ENCODE data around the gene FOXN4. TPM values are rescaled to one million over a fixed set of nuclear protein-coding genes. Genes with fewer than 3 reads are reported as not detected.

FOXN4 gene
- total RNA-seq, 1 experiment from 2014 or later, result 0.52 TPM

DNA sequence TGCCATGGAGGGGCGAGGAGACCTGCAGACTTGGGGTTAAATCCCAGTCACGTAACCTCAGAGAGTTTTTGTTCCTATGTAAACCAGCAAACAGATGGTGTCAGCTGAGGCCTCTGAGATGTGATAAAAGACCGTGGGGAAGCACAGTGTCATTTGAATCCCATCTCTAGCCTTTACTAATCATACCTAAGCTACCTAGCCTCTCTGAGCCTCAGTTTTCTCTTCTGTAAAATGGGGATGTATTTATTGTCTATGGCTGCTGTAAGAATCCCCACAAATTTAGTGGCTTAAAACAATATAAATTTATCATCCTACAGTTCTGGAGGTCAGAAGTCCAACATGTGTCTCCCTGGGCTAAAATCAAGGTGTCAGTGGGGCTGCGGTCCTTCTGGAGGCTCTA is 33.9 kb downstream of the FOXN4 start:
- POLR2A ChIA-PET, result no interaction called here
- no peaks in the 10 kb centered on the region for H3K9me2 ChIP-seq (ENCODE audit: insufficient read depth)
- no peaks in the 10 kb centered on the region for H3K4me1 ChIP-seq (ENCODE audit: control insufficient read depth in 1 of 2, insufficient read depth in 2 of 2, low read length in 2 of 2)
- CTCF ChIA-PET, result interaction anchor here (1.5 kb wide), 1 partner anchor 119 kb away, joined by 3 read pairs; no protein-coding TSS in a partner anchor
- intact Hi-C loops (cut with micrococcal nuclease), result no loop called here
- H3K9me3 ChIP-seq (ENCODE audit: control insufficient read depth in 1 of 2, insufficient read depth in 1 of 2, low read depth in 1 of 2, low read length in 2 of 2), result no peaks in the 10 kb centered on the region
- no peak overlapping the region for H2AFZ ChIP-seq (ENCODE audit: low read depth, low read length, poor library complexity, severe bottlenecking)
- DNase-seq (ENCODE audit: low read depth, low spot score) (no peak), ATAC-seq (no peak)
- no peak for TF ChIP-seq EZH2phosphoT487 (IDR thresholded peaks at IDR 0.05; ENCODE audit: borderline replicate concordance)
- TF ChIP-seq POLR2A (IDR thresholded peaks at IDR 0.05; ENCODE audit: borderline replicate concordance, extremely low read depth, insufficient read depth, insufficient read length), result no peak
- TF ChIP-seq, protein P1, sequence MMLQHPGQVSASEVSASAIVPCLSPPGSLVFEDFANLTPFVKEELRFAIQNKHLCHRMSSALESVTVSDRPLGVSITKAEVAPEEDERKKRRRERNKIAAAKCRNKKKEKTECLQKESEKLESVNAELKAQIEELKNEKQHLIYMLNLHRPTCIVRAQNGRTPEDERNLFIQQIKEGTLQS (IDR thresholded peaks at IDR 0.05), result no peak
- TF ChIP-seq POLR2AphosphoS5 (IDR thresholded peaks at IDR 0.05; ENCODE audit: low read depth, low read length), result no peak
- no peak for TF ChIP-seq YY1 (IDR thresholded peaks at IDR 0.05; ENCODE audit: extremely low read depth, insufficient replicate concordance, low read depth, low read length)
- TF ChIP-seq SRF (IDR thresholded peaks at IDR 0.05; ENCODE audit: low read depth), result no peak
- TF ChIP-seq CBX3 (IDR thresholded peaks at IDR 0.05; ENCODE audit: low read depth), result no peak
- TF ChIP-seq ZFX (IDR thresholded peaks at IDR 0.05), result no peak
- TF ChIP-seq RAD21 (IDR thresholded peaks at IDR 0.05; ENCODE audit: low read depth), result no peak
- TF ChIP-seq SIN3A (IDR thresholded peaks at IDR 0.05; ENCODE audit: low read depth), result no peak
- TF ChIP-seq, protein P2, sequence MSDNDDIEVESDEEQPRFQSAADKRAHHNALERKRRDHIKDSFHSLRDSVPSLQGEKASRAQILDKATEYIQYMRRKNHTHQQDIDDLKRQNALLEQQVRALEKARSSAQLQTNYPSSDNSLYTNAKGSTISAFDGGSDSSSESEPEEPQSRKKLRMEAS (IDR thresholded peaks at IDR 0.05), result no peak
- TF ChIP-seq FOSL1 (IDR thresholded peaks at IDR 0.05; ENCODE audit: low read depth), result no peak
- TF ChIP-seq, protein P3, sequence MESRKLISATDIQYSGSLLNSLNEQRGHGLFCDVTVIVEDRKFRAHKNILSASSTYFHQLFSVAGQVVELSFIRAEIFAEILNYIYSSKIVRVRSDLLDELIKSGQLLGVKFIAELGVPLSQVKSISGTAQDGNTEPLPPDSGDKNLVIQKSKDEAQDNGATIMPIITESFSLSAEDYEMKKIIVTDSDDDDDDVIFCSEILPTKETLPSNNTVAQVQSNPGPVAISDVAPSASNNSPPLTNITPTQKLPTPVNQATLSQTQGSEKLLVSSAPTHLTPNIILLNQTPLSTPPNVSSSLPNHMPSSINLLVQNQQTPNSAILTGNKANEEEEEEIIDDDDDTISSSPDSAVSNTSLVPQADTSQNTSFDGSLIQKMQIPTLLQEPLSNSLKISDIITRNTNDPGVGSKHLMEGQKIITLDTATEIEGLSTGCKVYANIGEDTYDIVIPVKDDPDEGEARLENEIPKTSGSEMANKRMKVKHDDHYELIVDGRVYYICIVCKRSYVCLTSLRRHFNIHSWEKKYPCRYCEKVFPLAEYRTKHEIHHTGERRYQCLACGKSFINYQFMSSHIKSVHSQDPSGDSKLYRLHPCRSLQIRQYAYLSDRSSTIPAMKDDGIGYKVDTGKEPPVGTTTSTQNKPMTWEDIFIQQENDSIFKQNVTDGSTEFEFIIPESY (IDR thresholded peaks at IDR 0.05; ENCODE audit: extremely low read depth, insufficient replicate concordance, low read length), result no peak
- TF ChIP-seq TCF7L2 (IDR thresholded peaks at IDR 0.05; ENCODE audit: borderline replicate concordance, extremely low read depth, insufficient read depth, insufficient read length), result no peak
- TF ChIP-seq EZH2 (IDR thresholded peaks at IDR 0.05), result no peak
- TF ChIP-seq EGR1 (IDR thresholded peaks at IDR 0.05; ENCODE audit: low read depth), result no peak
- no peak for TF ChIP-seq ELF1 (IDR thresholded peaks at IDR 0.05; ENCODE audit: borderline replicate concordance, low read depth)
- TF ChIP-seq, protein P4, sequence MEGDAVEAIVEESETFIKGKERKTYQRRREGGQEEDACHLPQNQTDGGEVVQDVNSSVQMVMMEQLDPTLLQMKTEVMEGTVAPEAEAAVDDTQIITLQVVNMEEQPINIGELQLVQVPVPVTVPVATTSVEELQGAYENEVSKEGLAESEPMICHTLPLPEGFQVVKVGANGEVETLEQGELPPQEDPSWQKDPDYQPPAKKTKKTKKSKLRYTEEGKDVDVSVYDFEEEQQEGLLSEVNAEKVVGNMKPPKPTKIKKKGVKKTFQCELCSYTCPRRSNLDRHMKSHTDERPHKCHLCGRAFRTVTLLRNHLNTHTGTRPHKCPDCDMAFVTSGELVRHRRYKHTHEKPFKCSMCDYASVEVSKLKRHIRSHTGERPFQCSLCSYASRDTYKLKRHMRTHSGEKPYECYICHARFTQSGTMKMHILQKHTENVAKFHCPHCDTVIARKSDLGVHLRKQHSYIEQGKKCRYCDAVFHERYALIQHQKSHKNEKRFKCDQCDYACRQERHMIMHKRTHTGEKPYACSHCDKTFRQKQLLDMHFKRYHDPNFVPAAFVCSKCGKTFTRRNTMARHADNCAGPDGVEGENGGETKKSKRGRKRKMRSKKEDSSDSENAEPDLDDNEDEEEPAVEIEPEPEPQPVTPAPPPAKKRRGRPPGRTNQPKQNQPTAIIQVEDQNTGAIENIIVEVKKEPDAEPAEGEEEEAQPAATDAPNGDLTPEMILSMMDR (IDR thresholded peaks at IDR 0.05 in 2 of 3, conservative IDR thresholded peaks at IDR 0.05 in 1 of 3; ENCODE audit: borderline replicate concordance in 1 of 3, insufficient read depth in 1 of 3, low read depth in 2 of 3, low read length in 2 of 3), result no peak
- no peak for TF ChIP-seq CEBPB (IDR thresholded peaks at IDR 0.05; ENCODE audit: low read depth)
- TF ChIP-seq, protein P5, sequence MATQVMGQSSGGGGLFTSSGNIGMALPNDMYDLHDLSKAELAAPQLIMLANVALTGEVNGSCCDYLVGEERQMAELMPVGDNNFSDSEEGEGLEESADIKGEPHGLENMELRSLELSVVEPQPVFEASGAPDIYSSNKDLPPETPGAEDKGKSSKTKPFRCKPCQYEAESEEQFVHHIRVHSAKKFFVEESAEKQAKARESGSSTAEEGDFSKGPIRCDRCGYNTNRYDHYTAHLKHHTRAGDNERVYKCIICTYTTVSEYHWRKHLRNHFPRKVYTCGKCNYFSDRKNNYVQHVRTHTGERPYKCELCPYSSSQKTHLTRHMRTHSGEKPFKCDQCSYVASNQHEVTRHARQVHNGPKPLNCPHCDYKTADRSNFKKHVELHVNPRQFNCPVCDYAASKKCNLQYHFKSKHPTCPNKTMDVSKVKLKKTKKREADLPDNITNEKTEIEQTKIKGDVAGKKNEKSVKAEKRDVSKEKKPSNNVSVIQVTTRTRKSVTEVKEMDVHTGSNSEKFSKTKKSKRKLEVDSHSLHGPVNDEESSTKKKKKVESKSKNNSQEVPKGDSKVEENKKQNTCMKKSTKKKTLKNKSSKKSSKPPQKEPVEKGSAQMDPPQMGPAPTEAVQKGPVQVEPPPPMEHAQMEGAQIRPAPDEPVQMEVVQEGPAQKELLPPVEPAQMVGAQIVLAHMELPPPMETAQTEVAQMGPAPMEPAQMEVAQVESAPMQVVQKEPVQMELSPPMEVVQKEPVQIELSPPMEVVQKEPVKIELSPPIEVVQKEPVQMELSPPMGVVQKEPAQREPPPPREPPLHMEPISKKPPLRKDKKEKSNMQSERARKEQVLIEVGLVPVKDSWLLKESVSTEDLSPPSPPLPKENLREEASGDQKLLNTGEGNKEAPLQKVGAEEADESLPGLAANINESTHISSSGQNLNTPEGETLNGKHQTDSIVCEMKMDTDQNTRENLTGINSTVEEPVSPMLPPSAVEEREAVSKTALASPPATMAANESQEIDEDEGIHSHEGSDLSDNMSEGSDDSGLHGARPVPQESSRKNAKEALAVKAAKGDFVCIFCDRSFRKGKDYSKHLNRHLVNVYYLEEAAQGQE (IDR thresholded peaks at IDR 0.05; ENCODE audit: low read depth), result no peak
- no peaks in the 10 kb centered on the region for H3K27me3 ChIP-seq (ENCODE audit: insufficient read depth, low read length)
- H3K79me2 ChIP-seq (ENCODE audit: insufficient read depth, low read length), result no peaks in the 10 kb centered on the region
- H3K36me3 ChIP-seq (ENCODE audit: control insufficient read depth in 1 of 2, insufficient read depth in 2 of 2, low read length in 2 of 2), result no peaks in the 10 kb centered on the region
- H3K9ac ChIP-seq (ENCODE audit: low read length), result no peak overlapping the region
- H3K27ac ChIP-seq (ENCODE audit: low read depth, low read length), result no peak overlapping the region
- H3K4me3 ChIP-seq (replicated peaks in 1 of 2; ENCODE audit: low read depth in 1 of 2, low read length in 2 of 2), result no peak overlapping the region
- no TSS peak for BruUV-seq (replicated peaks)
- RAD21 ChIA-PET (ENCODE audit: low non-redundant PET in 1 of 2, low total read pairs in 2 of 2, uncharacterized antibody in 2 of 2, unreplicated experiment in 2 of 2), result no interaction called here
- H3K4me2 ChIP-seq (ENCODE audit: low read length), result no peak overlapping the region
- no peaks in the 10 kb centered on the region for H4K20me1 ChIP-seq (ENCODE audit: insufficient read depth)

Data from HCT116 (cell line).